Measurements from ENCODE around the gene CTSV.
A peak's percentile ranks its signal among the peaks of the same experiment; 100 is the strongest.
"Not testable (repeated sequence)": the region's sequence is repeated elsewhere in the genome, so short reads cannot be mapped to it uniquely, and the experiment has no call there.

Gene CTSV

GRCh38 chr9:97041898-97042297, 3.0 kb upstream of the CTSV start:
- DNase-seq (ENCODE audit: low spot score), result no peak

DNA sequence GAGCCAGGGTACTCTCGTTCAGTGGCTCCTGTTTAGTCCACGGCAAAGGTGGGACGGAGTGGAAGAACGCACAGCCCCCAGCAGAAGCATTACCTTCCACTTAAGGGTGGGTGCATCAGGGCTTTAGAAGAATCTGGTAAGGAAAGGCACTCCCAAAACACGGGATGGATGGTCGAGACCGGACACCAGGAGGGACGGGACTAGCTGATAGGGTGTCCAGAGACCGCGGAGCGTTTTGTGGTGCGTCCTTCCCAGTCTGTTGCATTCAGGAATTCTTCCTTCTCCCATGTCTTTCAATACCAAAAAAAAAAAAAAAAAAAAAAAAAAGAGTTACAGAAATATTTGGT, 545 bp upstream of the CTSV start:
- peak; percentile 82 for DNase-seq (ENCODE audit: low spot score)

GRCh38 chr9:97023505-97023904, 15.4 kb downstream of the CTSV start:
- DNase-seq (ENCODE audit: low spot score), result not testable (repeated sequence)

GRCh38 chr9:97013151-97014132, 25.5 kb downstream of the CTSV start:
- peak; percentile 69 for DNase-seq (ENCODE audit: low spot score)

GRCh38 chr9:97012617-97013016, 26.3 kb downstream of the CTSV start:
- DNase-seq (ENCODE audit: low spot score), result not testable (repeated sequence)

DNA sequence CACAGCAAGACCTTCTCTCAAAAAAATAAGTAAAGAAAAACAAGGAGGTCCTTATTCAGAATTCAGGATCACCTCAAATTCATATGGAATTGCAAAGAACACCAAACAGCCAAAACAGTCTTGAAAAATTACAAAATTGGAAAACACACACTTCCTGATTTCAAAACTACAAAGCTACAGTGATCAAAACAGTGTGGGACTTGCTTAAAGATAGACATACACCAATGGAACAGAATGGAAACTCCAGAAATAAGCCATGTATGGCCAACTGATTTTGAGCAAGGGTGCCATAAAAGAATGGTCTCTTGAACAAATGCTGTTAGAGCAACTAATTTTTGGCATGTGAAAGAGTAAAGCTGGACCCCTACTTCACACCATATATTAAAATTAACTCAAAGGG, 36.7 kb downstream of the CTSV start:
- not testable (repeated sequence) for DNase-seq (ENCODE audit: low spot score)

DNA sequence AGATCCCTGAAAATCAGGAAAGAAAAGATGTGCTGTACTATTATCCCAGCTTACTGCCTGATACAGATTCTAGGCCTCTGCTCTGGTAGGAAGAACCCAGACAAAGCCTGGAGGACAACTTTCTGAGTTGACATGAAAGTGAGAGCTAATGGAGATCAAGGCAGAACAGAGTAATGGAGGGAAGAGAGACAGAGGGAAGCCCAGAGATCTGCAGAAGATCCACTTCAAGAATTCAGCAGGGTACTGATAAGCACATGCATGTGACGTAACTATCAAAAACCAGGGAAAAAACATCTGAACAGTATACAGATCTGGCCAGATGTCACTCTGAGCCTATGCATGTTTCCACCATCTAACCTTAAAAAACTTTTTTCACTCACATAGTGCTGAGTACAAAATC, 37.6 kb downstream of the CTSV start:
- not testable (repeated sequence) for DNase-seq (ENCODE audit: low spot score)

GRCh38 chr9:97000139-97000787, 38.7 kb downstream of the CTSV start:
- DNase-seq (ENCODE audit: low spot score), result not testable (repeated sequence)

- DNase-seq (ENCODE audit: low spot score), result not testable (repeated sequence)
Observed at GRCh38 chr9:96999733-97000132, 39.2 kb downstream of the CTSV start.

- DNase-seq (ENCODE audit: low spot score), result not testable (repeated sequence)
Observed at GRCh38 chr9:96997009-96997701, 41.8 kb downstream of the CTSV start.

DNA sequence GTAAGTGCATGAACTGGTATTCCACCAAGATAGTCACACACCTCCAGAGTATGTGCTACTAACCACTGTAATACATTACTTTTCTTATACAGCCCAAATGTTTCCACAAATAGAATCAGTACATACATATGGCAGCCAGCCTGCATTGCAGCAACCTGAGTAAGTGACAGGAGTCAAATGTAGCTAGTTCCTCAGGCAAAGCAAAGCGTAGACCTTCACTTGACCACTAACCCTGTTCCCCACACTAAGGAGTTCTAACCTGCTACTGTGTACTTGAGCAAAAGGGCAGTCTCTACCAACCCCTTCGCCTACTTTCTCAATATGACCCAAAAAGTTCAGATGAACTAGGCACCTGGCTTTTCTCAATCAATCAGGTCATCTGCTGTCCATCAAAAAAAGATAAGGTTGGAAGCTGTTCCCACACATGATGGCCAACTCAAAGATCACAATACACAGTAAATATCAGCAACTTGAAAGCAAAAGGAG, 44.4 kb downstream of the CTSV start:
- DNase-seq (ENCODE audit: low spot score), result not testable (repeated sequence)

- not testable (repeated sequence) for DNase-seq (ENCODE audit: low spot score)
Observed at GRCh38 chr9:96992303-96992702, 46.6 kb downstream of the CTSV start.

DNA sequence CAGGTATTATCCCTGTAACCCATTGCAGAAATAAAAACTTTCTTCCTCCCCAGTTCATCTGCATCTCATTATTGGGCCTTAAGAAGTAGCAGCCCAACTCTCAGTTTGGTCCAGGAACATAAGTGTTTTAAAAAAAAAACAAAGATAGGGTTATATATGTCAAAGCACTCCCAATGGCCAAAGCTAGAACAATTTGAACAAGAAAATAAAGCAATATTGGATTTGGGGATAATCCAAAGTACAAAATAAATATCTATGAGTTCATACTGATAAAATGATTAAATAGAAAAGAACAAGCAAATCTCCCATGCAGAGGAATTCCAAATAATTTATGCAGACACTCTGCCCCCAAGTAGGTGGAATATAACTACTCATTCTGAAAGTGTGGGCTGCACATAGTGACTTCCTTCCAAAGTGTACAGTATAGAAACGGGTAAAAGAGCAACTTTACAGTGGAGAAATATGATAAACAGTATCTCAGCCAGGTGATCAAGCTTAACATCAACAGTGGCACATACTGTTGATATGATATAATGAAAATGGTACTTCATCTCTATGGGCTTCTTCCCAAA, 49.1 kb downstream of the CTSV start:
- DNase-seq (ENCODE audit: low spot score), result not testable (repeated sequence)

GRCh38 chr9:96984887-96985286, 54.1 kb downstream of the CTSV start:
- not testable (repeated sequence) for DNase-seq (ENCODE audit: low spot score)

DNA sequence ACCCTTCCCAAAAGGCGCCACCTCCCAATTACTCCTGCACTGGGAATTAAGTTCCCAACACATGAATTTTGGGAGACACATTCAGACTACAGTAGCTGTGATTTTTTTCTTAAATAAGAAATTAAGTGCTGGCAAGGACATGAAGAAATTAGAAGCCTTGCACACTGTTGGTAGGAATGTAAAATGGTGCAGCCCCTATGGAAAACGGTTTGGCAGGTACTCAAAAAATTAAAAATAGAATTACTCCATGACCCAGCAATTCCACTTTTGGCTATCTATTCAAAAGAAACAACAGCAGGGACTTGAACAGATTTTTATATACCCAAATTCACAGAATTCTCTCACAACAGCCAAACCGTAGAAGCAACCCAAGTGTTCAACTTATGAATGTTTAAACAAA, 54.8 kb downstream of the CTSV start:
- DNase-seq (ENCODE audit: low spot score), result not testable (repeated sequence)

- not testable (repeated sequence) for DNase-seq (ENCODE audit: low spot score)
Observed at GRCh38 chr9:96983496-96984122, 55.3 kb downstream of the CTSV start.
